HepG2 (cell line): ENCODE results near the gene COL25A1.

Source experiments
- CHD2 ChIP-seq: IDR thresholded peaks from 2 replicates; pipeline ENCODE4 v1.6.1; 2011; ENCODE audit warnings: low read depth, low read length, improper control_type of control experiment
- ELK4 ChIP-seq: sonication (generic); formaldehyde crosslinking; IDR thresholded peaks from 2 replicates; pipeline ENCODE4 v1.9.0; 2021; ENCODE audit warnings: missing genetic modification reagents, borderline replicate concordance
- RCOR2 ChIP-seq: IDR thresholded peaks from 2 replicates; pipeline ENCODE4 v1.6.1; 2016; ENCODE audit warnings: missing biosample characterization, missing genetic modification reagents
- STAT6 ChIP-seq: sonication (generic); formaldehyde crosslinking; IDR thresholded peaks from 2 replicates; pipeline ENCODE4 v1.4.0; 2020; ENCODE audit warnings: missing genetic modification reagents, mild to moderate bottlenecking, borderline replicate concordance
- ZNF704 ChIP-seq: sonication (generic); formaldehyde crosslinking; IDR thresholded peaks from 2 replicates; pipeline ENCODE4 v1.8.1; 2023; ENCODE audit warnings: mild to moderate bottlenecking, inconsistent platforms, moderate library complexity, missing genetic modification reagents, borderline replicate concordance
- TF ChIP-seq, protein P1 (sequence below): sonication (generic); formaldehyde crosslinking; IDR thresholded peaks from 2 replicates; pipeline ENCODE4 v1.5.0; 2020; ENCODE audit warnings: mild to moderate bottlenecking, missing genetic modification reagents, moderate library complexity

- TF ChIP-seq CHD2 (no peak), STAT6 (CRISPR knock-in tag) (no peak), ELK4 (CRISPR knock-in tag) (no peak), RCOR2 (no peak), ZNF704 (no peak)
- TF ChIP-seq, protein P1, sequence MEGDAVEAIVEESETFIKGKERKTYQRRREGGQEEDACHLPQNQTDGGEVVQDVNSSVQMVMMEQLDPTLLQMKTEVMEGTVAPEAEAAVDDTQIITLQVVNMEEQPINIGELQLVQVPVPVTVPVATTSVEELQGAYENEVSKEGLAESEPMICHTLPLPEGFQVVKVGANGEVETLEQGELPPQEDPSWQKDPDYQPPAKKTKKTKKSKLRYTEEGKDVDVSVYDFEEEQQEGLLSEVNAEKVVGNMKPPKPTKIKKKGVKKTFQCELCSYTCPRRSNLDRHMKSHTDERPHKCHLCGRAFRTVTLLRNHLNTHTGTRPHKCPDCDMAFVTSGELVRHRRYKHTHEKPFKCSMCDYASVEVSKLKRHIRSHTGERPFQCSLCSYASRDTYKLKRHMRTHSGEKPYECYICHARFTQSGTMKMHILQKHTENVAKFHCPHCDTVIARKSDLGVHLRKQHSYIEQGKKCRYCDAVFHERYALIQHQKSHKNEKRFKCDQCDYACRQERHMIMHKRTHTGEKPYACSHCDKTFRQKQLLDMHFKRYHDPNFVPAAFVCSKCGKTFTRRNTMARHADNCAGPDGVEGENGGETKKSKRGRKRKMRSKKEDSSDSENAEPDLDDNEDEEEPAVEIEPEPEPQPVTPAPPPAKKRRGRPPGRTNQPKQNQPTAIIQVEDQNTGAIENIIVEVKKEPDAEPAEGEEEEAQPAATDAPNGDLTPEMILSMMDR: no peak
Measured at GRCh38 chr4:109319684-109320083, 17.2 kb upstream of the COL25A1 start.
